ENCODE results near the gene KIF14. TPM values are rescaled to one million over a fixed set of nuclear protein-coding genes. Genes with fewer than 3 reads are reported as not detected.
A peak's percentile ranks its signal among the peaks of the same experiment; 100 is the strongest.

Gene KIF14
- total and polyA plus RNA-seq, 2 experiments from 2014 or later: 13.3 to 23.2 TPM

DNA sequence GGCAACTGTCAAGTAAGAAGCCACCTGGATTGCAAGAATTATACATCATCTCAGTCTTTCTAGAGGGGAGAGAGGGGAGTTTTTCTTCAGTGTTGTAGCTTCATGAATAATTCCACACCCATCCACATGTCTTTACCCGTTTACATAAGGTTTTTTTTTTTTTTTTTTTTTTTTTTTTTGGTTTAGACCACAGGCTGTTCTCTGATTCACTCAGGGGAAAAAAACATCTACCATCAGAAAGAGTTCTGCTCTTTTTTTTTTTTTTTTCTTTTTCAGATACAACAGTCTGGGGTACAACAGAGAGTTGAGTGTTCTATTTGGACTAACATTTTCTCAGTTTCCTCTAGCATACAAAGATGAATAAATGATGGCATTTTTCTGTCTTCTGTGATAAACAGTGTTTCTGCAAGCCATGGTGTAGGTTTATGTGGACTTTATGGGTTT is 4.9 kb upstream of the KIF14 start (continued):
- no peak for TF ChIP-seq ETS1 (IDR thresholded peaks at IDR 0.05)
- TF ChIP-seq ZNF114 (CRISPR knock-in tag; IDR thresholded peaks at IDR 0.05): no peak
- TF ChIP-seq, protein P1, sequence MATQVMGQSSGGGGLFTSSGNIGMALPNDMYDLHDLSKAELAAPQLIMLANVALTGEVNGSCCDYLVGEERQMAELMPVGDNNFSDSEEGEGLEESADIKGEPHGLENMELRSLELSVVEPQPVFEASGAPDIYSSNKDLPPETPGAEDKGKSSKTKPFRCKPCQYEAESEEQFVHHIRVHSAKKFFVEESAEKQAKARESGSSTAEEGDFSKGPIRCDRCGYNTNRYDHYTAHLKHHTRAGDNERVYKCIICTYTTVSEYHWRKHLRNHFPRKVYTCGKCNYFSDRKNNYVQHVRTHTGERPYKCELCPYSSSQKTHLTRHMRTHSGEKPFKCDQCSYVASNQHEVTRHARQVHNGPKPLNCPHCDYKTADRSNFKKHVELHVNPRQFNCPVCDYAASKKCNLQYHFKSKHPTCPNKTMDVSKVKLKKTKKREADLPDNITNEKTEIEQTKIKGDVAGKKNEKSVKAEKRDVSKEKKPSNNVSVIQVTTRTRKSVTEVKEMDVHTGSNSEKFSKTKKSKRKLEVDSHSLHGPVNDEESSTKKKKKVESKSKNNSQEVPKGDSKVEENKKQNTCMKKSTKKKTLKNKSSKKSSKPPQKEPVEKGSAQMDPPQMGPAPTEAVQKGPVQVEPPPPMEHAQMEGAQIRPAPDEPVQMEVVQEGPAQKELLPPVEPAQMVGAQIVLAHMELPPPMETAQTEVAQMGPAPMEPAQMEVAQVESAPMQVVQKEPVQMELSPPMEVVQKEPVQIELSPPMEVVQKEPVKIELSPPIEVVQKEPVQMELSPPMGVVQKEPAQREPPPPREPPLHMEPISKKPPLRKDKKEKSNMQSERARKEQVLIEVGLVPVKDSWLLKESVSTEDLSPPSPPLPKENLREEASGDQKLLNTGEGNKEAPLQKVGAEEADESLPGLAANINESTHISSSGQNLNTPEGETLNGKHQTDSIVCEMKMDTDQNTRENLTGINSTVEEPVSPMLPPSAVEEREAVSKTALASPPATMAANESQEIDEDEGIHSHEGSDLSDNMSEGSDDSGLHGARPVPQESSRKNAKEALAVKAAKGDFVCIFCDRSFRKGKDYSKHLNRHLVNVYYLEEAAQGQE (IDR thresholded peaks at IDR 0.05; ENCODE audit: unreplicated experiment): no peak
- TF ChIP-seq EZH2 (IDR thresholded peaks at IDR 0.05; ENCODE audit: low read depth, unreplicated experiment): no peak
- no peak for TF ChIP-seq EZH2phosphoT487 (IDR thresholded peaks at IDR 0.05; ENCODE audit: unreplicated experiment)

- no peaks in the 10 kb centered on the region; the same call in 2 of the 3 replicates for H3K9me3 Mint-ChIP-seq
- Histone ChIP-seq H3K9me2 (ENCODE audit: insufficient read depth) (no peaks in the 10 kb centered on the region), H3K4me3 (no peak overlapping the region), H2AFZ (no peak overlapping the region), H3F3A (replicated peaks; ENCODE audit: low read depth) (no peaks in the 10 kb centered on the region), H3K4me1 (ENCODE audit: insufficient read depth) (no peaks in the 10 kb centered on the region; the same call in 1 of the 2 replicates), H3K27me3 (ENCODE audit: insufficient read depth) (no peaks in the 10 kb centered on the region), H3K4me2 (no peak overlapping the region), H4K20me1 (replicated peaks; ENCODE audit: insufficient read depth) (no peaks in the 10 kb centered on the region), H3K27ac (ENCODE audit: low read depth) (peak overlapping the region; percentile 24; the same call in 1 of the 2 replicates), H3K36me3 (ENCODE audit: insufficient read depth) (no peaks in the 10 kb centered on the region), H3K79me2 (replicated peaks; ENCODE audit: insufficient read depth) (peaks cover 5% of the 10 kb centered on the region)
- no peak overlapping the region for H3K4me3 Mint-ChIP-seq
- DNase-seq (ENCODE audit: low spot score) (no peak), ATAC-seq (no peak)
- no peaks in the 10 kb centered on the region for H3K36me3 Mint-ChIP-seq (ENCODE audit: low read depth)
- H3K27me3 Mint-ChIP-seq (ENCODE audit: insufficient read depth, low read depth, poor library complexity): peaks cover 4% of the 10 kb centered on the region
- H3K27ac Mint-ChIP-seq: no peak overlapping the region
- peaks cover 9% of the 10 kb centered on the region for H3K4me1 Mint-ChIP-seq
- TF ChIP-seq, protein P1 (IDR thresholded peaks at IDR 0.05; ENCODE audit: unreplicated experiment): no peak
- no peak for TF ChIP-seq ETS1 (IDR thresholded peaks at IDR 0.05)
- no peak for TF ChIP-seq EZH2 (IDR thresholded peaks at IDR 0.05; ENCODE audit: low read depth, unreplicated experiment)
- no peak for TF ChIP-seq CREB1 (CRISPR knock-in tag; IDR thresholded peaks at IDR 0.05; ENCODE audit: low read depth)
- no peak for TF ChIP-seq STAT1 (IDR thresholded peaks at IDR 0.05; ENCODE audit: unreplicated experiment)
Measured at GRCh38 chr1:200624679-200625335, 4.3 kb upstream of the KIF14 start.

Measured in GM23338 (cell line).